ENCODE data around the gene ATP2B2. TPM values are rescaled to one million over a fixed set of nuclear protein-coding genes. Genes with fewer than 3 reads are reported as not detected.

ATP2B2 gene
- total RNA-seq, result not detected in 2 replicates

DNA sequence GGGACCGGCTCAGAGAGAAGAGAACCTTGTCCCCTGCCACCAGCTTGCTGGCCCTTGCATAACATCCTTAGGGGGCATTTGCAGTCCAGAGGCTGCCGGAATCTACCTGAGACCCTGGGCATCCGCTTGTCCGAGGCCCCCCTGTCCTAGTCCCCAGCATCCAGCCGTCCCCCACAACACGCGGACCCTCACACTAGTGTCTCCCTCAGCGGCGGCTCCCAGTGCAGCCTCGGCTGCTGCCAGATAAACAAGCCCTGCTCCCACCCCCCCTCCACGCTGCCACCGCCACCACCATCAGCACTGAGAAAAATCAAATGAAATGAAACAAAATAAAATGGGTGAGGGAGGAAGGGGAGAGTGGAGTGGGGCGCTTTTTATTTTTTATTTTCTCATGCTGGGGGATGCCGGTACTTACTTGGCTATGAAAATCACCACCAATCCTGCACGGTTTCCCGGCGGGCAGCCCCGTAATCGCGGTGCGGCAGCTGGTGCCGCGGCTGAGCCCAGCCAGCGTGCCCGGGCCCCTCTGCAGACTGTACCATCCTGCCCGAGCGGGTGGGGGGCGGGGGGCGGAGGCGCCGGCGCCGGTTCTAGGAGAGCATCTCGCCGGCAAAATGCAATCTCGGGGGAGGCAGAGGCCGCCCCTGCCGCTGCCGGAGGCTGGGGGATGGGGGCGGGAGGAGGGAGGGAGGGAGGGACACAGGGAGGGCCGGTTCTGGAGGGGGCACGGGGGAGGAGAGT lies at the start of gene ATP2B2:
ATP2B2 (minus strand) TSS at position 537 of the 741 bp plus-strand sequence. CDS start 56,043 bp downstream, outside the sequence.

DNA sequence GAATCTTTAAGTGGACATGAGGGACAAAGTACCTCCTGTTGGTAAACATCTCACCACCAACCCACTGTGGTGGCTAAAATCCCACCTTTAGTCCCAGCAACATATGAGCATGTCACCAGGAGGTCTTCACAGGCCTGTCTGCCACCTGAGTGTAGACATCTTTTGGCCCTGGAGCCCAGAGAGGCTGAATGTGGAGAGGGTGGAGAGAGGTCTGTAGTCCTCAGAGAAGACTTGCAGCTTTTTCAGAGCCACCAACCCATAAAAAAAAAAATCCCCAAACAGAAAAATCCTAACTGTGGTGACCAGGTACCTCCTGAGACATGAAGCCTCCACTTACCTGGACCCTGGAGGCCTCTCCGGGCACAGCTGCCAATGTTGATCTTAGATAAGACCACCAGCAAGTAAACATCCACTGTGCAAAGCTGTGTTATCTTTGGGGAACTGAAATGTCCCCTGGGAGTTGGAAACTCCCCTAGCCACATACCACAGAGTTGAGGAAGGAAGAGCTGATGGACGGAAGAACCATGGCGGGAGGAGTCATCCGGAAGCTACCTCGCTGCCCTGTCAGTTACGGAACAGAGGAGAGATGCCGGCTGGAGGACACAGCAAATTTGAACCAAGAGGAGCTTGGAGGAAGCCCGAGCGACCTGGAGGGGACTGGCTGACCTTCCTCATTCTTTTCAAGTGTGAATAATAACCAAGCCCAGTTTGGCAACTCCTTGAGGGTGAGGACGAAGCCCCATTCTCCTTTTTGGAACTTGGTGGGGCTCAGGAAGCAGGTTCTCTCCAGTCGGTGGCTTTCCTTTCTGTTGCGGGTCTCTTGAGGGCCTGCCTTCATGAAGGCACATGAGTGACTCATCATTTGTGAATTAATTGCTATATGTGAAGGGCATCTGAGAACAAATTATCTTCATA lies 212.6 kb downstream of the ATP2B2 start, which contains the start of gene GHRL:
GHRL (minus strand) TSS at position 443 of the 915 bp plus-strand sequence. CDS start 2,767 bp downstream, outside the sequence.

Other genes starting within 250 kb of the ATP2B2 start
- not detected in 2 replicates for gene GHRL, start 212.6 kb downstream of the ATP2B2 start, total RNA-seq
- gene SEC13, start 184.5 kb downstream of the ATP2B2 start, total RNA-seq, result 245 and 250 TPM in 2 replicates

Measured in cardiac atrium fibroblast (primary cell).